GM21576 (cell line): Measurements from ENCODE around the gene CCR7.

Experiments used
- ATAC-seq: cut with Tn5 transposase; IDR thresholded peaks from one replicate; pipeline ENCODE4 v1.9.1; 2021; ENCODE audit warnings: mild to moderate bottlenecking, moderate library complexity; ENCODE audit not compliant: unreplicated experiment

The CCR7 gene, protein sequence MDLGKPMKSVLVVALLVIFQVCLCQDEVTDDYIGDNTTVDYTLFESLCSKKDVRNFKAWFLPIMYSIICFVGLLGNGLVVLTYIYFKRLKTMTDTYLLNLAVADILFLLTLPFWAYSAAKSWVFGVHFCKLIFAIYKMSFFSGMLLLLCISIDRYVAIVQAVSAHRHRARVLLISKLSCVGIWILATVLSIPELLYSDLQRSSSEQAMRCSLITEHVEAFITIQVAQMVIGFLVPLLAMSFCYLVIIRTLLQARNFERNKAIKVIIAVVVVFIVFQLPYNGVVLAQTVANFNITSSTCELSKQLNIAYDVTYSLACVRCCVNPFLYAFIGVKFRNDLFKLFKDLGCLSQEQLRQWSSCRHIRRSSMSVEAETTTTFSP

DNA sequence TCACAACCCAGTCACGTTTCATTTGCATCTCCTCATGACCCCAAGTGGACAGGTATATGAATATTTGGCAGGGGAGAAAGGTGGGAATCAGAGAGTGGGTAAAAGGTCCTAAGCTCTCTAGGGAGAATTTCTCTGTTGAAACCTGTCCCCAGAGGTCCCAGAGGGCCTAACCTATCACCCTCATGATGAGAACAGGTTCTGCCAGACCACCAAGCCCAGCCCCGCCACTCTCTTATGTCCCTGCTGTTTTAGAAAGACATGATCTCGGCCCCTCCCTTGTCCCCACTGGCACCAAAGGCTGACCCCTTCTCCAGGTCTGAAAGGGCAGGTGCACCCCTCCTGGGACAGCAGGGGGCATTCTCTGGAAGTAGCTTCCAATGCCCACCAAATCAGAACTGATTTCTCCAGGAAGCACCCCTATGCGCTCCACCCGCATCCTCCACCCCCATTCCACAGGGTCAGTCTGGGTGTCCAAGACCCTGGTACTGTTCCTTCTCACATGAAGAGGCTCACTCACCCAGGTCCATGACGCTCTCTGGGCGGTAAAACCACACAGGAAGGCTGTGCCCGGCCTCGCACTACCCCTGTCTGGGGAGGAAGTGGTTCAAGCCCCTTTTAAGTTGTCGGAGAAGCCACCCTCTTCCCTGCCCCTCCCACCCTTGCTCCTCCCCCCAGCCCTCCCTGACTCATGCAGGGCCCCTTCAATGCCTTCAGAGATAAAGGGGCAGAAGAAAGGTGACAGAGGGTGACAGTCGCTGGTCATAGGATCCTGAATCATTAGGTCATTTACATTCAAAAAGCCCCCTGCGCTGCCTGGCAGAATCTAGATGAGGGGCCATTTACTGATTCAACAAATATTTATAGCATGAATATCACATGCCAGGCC, at the start of gene CCR7:
TSS of gene CCR7 (minus strand) at position 590 of the 886 bp plus-strand sequence. CDS start at position 527, 63 bp downstream.
- ATAC-seq = no peak

DNA sequence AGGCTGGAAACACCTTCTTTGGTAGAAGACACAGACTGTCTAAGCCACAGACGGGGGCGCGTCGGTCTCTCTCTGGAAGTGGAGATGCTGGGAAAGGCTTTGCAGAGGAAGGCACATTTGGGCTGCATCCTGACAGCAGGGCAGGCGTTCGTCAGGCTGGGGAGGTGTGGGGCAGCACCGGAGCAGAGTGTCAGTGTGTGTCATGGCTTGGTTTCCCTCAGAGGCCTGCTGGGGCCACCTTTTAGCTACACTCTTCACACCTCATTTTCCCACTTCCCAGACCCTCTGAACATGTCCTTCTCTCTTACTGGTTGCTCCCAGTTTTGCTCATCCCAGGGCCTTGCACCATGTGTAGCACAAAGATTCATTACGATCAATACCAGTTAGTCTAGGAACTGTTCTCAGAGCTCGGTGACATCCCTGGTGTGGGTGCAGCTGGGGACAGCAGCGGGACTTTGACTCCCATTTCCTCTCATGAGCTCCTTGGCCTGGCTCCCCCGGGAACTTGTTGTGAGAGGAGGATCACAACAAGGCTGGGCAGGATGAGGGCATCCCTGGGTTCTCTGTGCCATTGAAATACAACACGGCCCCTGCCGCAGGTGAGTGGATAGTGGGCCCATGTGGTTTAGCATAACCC, 49.3 kb upstream of the CCR7 start:
- peak; percentile 16 for ATAC-seq

DNA sequence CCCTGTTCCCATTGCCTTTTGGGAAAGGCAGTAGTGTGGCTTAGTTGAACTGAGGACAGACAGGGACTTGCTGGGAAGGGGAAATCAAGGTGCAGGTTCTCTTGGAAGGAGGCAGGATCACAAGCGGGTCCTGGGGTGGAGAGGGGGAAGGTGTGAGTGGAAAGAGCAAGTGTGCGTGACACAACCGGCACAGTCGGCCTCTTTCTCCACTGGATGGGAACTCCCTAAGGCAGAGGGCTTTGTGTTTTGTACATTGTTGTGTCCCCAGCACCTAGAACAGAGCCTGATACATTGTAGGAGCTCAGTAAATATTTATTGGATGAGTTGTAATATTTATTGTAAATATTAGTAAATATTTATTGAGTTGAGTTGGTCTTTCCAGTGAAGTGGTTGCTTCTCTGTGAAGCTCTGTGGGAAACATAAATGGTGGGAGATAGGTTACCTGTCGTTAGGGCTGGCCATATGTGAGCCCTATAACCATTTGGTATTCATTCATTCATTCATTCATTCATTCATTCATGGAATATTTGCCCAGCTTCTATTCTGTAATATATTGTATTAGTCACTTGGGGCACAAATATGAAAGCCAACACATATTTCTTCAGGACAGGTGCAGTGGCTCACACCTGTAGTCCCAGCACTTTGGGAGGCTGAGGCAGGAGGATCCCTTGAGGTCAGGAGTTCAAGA, 48.3 kb upstream of the CCR7 start:
- ATAC-seq = no peak

DNA sequence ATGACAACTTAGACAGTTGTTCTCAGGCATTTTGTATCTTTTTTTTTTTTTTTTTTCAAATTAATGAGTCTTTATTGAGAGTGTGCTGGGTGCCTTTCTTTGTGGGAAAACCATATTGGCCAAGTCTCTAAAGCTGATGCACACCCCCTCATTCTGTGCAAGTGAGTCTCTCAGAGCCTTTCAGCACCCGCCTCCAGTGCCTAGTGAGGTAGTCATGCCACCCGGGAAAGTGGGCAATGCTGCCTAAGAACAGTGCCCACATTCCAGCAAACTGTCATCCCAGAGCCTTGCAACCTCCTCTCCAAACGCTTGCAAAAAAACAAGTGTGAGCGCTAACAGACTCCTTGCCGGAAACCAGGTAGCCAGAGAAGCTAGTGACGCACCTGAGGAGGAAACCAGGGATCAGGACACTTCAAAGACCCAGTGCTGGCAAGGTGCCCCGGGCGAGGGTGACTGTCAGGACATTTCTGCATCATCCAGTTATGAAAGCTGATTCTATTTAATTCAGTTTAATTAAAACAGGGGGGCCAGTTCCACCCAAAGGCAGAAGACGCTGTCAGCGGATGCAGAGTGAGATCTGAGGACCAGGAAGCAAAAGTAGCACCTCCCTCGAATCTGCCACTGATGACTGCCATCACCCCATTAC, 47.5 kb upstream of the CCR7 start:
- ATAC-seq = no peak

DNA sequence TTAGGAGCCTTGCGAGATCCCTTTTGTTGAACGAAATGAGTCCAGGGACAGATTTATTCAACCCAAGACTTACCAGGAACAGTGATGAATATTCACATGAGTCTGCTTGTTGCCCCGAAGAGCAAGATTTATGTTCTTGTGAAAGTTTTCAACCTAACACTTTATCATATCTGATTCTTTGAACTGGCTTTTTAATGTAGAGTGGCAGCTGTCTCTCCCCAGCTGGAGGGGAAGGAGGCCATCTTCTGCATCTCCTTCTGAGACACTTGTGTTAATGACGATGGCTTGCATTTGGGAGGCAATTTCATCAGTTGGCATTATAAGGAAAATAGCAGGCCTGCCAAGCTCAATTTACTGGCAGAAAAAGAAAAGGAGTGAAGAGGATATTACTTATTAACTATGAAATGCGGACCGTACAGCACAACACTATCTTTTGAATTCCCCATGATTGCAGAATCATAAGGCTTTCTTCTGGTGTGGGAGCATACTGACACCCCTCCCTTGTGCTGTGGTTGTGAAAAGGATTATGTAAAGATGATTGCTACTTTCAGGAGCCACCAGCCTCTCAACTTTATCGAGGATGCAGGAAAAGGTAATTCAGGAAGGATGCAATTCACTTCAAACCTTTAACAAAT, 46.7 kb upstream of the CCR7 start:
- ATAC-seq = no peak

DNA sequence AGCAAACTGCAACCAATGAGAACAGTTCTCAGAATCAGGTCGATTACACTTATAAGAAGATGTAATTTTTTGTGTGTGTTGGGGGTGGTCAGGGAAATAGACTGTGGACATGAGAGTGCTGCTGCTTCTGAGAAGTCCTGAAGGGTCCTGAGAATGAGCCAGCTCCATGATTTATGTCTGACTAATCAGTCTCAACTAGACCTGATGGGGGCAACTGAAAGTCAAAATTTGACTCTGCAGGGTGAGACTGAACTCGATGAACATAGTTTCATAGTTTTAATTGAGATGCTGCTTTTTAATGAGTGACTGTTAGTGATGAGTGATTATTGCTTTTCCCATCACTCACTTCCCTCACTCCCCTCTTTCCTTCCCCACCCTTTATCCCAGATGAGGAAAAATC, 45.1 kb upstream of the CCR7 start:
- ATAC-seq = no peak

DNA sequence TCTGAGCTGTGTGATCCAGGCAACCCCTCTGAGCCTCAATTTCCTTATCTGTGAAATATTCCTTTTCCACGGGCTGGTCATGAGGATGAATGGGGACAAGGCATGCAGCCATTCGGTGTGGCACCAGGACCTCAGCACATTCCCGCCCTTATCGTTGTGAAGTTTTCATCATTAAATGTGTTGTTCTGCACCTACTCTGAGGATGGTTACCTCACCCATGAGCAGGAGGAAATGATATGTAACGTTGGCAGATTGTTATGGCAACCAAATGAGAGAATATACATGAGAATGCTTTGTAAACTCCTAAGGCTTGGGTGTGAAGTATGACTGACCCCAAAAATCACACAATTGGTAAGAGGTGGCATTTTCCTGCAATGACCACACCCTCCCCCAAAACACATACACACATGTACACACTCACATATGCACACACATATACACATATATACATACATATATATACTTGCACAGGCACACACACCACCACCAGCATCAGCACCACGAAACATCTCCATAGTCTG, 42.8 kb upstream of the CCR7 start:
- ATAC-seq = no peak

DNA sequence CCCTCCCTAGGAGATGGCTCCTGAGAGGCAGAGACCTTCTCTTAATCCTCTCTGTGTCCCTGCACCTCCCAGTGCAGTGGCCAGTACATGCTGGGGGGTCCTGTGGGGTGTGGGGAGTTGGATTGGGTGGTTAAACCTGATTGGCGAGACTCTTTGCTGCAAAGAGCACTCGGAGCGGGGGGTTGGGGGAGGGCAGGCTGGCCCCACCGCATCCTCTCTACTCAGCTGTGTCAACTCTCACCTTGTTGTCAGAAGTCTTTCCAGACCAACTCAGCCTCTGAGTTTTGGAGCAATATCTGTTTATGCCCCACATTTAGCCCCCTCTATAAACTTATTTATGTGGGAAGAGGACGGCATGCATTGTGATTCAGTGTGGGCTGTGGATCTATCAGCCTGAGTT, 42.4 kb upstream of the CCR7 start:
- ATAC-seq = no peak

DNA sequence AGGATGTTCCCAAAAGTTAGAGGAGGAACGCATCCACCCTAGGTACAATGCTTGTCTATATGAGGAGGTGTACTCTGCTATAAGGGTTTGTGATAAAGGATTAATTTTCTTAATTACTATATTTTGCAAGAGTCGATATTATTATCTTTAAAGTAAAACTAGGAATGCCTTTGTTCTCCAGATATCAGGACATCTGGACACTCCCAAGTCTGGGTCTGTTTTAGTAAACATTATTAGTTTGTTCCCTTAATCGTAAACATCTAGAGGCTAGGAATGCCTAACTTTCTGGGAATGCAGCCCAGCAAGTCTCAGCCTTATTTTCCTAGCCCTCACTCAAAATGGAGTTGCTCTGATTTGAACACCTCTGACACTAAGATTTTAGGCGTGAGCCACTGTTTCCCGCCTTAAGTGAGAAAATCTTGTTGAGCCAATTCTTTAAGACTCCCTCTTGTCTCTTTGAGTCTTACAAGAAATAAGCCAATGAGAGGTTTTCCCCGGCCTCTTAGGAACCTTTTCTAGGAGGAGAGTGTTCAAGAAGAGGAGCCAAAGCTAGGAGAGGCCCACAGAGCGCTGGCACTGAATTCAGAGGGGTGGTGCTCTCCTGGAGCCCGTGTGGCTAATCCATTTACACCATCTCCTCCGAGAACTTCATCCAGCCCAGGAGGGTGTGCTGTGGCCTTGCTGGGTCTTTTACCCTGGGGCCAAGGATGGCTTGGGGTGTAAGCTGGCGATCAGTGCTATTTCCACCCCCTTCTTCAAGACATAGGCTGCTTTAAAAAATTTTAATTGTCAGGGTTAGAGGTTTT, 41.5 kb upstream of the CCR7 start:
- ATAC-seq = no peak

DNA sequence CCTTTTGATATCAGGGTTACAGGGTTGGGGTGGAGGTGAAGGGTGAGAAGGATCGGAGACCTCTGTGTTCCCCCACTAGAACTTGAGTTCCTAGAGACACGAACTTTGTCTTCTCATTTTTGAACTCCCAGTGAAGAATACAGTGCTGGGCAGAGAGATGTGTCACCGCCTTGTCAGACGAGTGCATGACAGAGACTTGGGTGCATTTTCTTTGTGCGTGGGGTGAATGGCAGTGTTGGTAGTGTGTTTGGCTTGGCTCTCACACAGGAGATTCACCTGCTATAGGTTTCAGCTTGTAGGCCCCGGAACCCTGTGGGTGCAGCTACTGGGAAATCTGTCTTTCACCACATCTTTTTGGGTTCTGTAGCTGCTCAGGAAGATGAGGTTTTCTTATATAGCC, 40.0 kb upstream of the CCR7 start:
- no peak for ATAC-seq

DNA sequence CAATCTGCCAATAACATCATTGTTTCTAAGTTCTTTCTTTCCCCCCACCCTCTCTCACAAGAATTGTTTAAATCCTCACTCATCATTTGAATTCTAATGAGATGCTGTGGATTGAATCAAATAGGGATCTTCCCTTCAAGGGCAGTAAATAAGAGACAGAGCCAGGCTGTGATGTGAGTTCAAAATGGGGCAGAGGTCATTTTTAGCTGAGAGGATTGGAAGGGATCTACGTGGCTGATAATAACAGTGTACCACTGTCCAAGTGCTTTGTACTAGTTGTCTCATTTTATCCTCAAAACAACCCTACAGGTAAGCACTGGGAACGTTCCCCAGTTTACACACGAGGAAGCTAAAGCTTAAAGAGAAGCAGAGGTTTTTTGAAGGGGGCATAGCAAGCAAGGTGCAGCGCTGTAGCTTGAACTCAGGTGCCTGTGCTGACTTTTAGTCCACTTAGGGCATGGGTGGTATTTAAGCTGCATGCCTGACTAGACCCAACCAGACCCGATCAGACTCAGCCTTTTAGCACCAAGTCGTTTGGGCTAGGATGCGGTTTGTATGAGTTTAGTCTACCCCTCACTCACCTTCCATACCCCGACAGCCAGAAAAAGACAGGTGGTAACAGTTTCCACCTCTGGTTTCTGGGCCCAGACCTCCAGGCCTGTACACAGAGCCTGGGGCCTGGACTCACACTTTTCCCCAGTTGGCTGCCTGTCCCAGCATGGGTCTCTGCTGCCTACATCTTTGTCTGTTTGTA, 39.2 kb upstream of the CCR7 start:
- no peak for ATAC-seq

DNA sequence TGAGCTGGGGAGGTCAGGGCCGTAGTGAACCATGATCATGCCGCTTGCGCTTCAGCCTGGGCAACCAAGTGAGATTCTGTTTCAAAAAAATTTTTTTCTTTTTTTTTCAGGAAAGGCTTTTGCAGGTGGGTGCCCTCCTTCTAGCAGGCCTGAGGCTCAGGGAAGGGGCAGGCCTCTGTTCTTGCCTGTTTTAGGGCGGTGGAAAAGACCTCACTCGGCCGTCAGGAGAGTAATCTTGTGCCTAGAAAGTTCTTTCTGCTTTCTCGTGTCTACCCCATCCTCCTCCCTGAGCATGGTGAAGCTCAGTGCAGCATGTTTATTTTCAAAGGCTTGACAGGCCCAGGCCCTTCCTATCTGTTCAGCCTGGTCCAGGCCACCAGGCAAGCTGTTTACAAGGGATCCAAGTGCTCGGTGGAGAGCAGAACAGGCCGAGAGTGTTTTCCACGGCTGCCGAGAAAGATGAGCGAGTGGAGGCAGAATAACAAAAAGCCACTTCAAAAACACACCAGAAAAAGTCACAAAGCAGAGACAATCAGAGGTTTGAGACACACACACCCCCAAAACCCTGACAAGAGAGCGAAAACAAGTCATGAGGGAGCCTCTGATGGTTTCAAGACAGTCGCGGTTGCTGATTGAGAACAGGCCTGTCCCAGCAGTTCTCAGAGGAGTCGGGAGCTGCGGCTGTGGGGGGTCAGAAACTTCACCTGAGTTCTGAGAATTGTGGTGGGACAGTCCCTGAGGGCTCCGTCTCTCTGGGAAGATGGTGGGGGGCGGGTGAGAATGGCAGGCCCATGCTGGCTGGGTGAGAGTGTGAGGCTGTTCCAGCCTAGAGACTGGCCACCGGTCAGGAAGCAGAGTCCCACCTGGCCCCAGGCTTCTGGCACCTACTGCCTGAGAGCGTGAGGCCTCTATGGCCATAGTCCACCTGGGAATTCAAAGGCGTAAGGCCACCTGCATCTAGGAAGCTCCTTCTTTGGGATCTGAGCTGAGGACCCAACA, 37.5 kb upstream of the CCR7 start:
- ATAC-seq = no peak

DNA sequence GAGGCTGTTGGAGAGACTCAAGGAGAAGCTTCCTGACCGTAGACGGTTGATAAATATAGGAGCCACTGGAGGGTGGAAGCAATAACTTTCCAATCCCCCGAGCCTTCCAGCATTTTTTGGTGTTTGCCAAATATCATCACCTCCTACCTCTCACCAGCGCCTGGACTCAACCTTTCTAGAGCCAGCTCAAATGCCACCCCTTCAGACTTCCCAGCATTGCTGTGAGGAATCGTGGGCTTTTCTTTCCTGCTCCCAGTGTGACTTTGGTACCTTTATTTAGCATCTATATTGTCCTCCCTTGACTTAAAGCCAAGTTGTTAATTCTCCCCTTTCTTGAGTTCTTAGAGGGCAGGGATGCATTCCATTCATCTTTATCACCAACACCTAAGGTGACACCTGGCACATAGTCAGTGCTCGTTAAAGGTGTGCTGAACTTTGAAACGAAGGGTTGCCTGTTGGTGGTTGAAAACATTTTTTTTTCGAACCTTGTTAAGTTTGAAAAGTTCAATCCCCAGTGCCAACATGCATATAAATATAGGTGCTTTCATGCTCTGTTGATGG, 35.3 kb upstream of the CCR7 start:
- no peak for ATAC-seq

DNA sequence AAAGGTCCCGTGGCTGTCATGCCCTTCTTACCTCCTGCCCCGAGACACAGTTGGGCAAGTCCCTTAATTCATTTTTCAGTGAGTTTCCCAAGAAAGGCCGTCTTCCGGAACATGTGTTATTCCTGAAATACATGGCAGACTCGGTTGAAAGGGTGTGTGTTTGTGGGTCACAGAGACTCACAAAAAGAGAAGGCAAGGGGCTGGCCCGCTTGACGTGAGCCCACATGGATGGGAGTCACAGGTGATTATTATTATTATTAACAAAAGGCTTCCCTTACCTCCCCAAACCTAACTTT, 34.1 kb upstream of the CCR7 start:
- ATAC-seq = no peak

DNA sequence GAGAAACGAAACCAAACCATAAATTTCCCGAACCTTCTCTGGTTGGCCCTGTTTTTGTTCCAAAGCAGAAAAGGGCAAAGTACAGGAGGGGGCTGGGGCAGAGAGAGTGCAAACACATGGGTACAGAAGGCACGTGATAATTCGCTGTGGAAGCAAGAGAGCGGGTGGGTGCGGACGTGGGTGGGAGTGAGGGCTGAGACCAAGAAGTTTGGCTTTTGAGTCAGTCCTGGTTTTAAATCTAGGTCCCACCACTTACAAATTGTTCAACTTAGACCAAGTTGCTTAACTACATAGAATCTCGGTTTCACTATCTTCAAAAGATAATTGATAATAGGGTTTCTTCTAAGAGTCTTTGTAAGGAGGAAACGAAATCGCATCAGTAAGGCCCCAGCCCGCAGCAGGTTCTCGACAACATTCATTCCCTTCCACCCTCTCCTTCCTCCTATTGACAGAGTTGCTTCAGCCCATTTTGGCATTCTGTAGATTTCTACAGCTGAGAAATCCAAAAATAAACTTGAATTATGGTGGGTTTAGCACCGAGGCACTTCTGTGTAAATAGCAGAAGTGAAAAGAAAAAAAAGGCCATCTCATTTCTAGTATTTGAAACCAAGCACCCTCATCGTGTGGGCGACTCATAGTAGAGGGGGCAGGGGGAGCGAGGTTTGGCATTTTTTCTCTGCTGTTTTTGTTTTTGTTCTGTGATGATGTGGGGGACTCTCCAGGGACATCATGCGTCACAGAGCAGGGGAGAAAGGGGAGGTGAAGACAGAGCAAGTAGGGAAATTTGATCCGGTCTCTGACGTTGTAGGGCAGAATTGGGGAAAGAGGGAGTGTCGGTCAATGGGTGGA, 33.6 kb upstream of the CCR7 start:
- ATAC-seq = peak; percentile 48

DNA sequence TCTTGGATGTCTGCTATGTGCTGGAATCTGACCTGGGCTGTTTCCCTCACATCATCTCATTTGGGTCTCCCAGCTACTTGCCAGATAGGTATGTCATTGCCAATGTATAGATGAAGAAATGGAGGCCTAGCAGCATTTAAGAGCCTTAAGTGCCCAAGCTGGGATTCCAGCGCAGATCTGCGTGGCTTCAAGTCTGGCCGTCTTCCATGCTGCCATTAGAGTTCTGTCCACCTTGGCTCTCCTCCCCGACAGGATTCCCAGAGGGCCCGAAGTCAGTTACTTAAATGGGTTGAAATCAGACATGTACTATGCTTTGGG, 33.0 kb upstream of the CCR7 start:
- ATAC-seq = no peak
